ENCODE data around the gene SLC6A8.

The SLC6A8 gene

GRCh38 chrX:153644356-153645125, 43.2 kb upstream of the SLC6A8 start:
- Mint-ChIP-seq H3K4me1 (peaks cover 5% of the 10 kb centered on the region), H3K9me3 (no peaks in the 10 kb centered on the region), H3K36me3 (ENCODE audit: insufficient read depth) (peaks cover 1% of the 10 kb centered on the region), H3K27me3 (peaks cover 46% of the 10 kb centered on the region), H3K27ac (ENCODE audit: low read depth) (no peak overlapping the region), H3K4me3 (peak overlapping the region; percentile 37)
- DNase-seq (ENCODE audit: low spot score in 2 of 2) = no peak
- no peak for ATAC-seq (replicated peaks; ENCODE audit: extremely low read depth, poor library complexity, severe bottlenecking)

- Mint-ChIP-seq H3K36me3 (ENCODE audit: insufficient read depth) (peaks cover 1% of the 10 kb centered on the region), H3K27ac (ENCODE audit: low read depth) (no peak overlapping the region), H3K9me3 (no peaks in the 10 kb centered on the region), H3K4me1 (peaks cover 5% of the 10 kb centered on the region), H3K4me3 (peak overlapping the region; percentile 37), H3K27me3 (peaks cover 46% of the 10 kb centered on the region)
- ATAC-seq (replicated peaks; ENCODE audit: extremely low read depth, poor library complexity, severe bottlenecking) (no peak), DNase-seq (ENCODE audit: low spot score in 2 of 2) (no peak)
Observed at GRCh38 chrX:153645151-153645550, 42.6 kb upstream of the SLC6A8 start.

- DNase-seq (ENCODE audit: low spot score in 2 of 2) (no peak), ATAC-seq (replicated peaks; ENCODE audit: extremely low read depth, poor library complexity, severe bottlenecking) (no peak)
- Mint-ChIP-seq H3K27ac (ENCODE audit: low read depth) (no peak overlapping the region), H3K9me3 (no peaks in the 10 kb centered on the region), H3K27me3 (peaks cover 41% of the 10 kb centered on the region), H3K4me1 (peaks cover 5% of the 10 kb centered on the region), H3K36me3 (ENCODE audit: insufficient read depth) (peaks cover 1% of the 10 kb centered on the region), H3K4me3 (peak overlapping the region; percentile 27)
Observed at GRCh38 chrX:153645921-153646488, 41.7 kb upstream of the SLC6A8 start.

DNA sequence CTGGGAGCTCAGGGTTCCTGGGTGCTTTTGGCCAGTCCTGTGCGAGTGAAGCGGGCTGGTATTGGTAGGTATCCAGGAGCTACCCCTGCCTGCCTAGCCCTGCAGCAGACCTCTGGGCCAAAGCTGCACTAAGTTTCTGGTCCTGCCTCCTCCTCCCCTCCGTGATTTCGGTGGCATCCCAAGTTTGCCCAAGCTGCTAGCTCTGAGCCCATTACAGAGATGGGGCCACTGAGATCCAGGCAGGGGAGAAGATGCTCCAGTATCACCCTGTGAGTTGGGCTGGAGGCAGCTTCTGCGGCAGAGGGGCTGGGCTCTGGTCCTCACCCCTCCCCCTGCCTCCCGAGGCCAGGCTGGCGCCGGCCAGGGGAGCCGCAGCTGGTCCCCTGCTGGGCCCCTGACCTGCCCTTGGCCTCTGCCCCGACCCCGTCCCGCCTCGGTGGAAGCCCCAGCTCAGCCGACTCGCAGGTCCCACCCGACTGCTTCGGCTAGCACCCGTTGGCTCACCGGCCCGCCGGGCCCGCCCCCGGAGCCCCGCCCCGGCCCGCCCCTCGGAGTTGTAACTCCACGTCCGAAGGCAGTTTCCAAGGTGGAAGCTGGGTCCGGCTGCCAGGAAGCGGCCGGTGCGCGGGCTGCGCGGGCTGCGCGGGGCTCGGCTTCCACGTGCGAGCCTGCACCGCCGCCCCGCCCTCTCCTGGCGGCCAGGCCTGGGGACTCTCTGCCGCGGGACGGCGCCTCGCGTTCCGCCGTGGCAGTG, 40.9 kb upstream of the SLC6A8 start, which contains the start of gene DUSP9:
TSS of gene DUSP9 (plus strand) at position 584 of the 754 bp plus-strand sequence. CDS start 751 bp downstream, outside the sequence.
- ATAC-seq (replicated peaks; ENCODE audit: extremely low read depth, poor library complexity, severe bottlenecking) = no peak
- H3K9me3 Mint-ChIP-seq = no peaks in the 10 kb centered on the region
- no peak within 1 kb of the TSS for H3K27ac Mint-ChIP-seq (ENCODE audit: low read depth)
- H3K36me3 Mint-ChIP-seq (ENCODE audit: insufficient read depth) = peaks cover 1% of the 10 kb centered on the region
- no peak for DNase-seq (ENCODE audit: low spot score in 2 of 2)
- H3K4me3 Mint-ChIP-seq = peak within 1 kb of the TSS; percentile 27
- peaks cover 5% of the 10 kb centered on the region for H3K4me1 Mint-ChIP-seq
- H3K27me3 Mint-ChIP-seq = peaks cover 33% of the 10 kb centered on the region

DNA sequence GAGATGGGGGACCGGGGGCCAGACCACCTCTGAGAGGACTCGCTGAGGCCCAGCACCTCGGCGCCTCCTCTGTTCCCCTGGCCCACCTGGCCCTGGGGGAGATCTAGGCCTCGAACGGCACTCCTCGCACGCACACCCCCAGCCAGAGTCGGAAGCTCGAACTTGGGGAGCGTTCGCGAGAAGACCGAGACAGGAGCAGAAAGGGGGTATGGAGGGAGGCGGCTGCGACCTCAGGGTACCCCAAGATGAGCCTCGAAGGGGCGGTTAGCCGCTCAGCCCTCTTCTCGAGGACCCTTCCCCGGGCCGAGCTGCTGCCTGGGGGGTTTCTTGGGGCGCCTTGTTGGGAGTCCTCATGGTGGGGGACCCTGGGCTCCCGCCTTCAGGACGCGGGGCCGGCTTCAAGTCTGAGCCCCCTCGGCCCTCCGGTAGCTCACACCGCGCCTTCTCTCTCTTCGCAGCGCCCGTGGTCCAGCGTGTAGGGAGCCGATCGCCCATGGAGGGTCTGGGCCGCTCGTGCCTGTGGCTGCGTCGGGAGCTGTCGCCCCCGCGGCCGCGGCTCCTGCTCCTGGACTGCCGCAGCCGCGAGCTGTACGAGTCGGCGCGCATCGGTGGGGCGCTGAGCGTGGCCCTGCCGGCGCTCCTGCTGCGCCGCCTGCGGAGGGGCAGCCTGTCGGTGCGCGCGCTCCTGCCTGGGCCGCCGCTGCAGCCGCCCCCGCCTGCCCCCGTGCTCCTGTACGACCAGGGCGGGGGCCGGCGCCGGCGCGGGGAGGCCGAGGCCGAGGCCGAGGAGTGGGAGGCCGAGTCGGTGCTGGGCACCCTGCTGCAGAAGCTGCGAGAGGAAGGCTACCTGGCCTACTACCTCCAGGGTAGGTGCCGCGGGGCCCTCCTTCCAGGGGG, 40.0 kb upstream of the SLC6A8 start:
- DNase-seq (ENCODE audit: low spot score in 2 of 2) (no peak), ATAC-seq (replicated peaks; ENCODE audit: extremely low read depth, poor library complexity, severe bottlenecking) (no peak)
- H3K4me3 Mint-ChIP-seq = no peak overlapping the region
- no peak overlapping the region for H3K27ac Mint-ChIP-seq (ENCODE audit: low read depth)
- peaks cover 4% of the 10 kb centered on the region for H3K4me1 Mint-ChIP-seq
- peaks cover 1% of the 10 kb centered on the region for H3K36me3 Mint-ChIP-seq (ENCODE audit: insufficient read depth)
- H3K9me3 Mint-ChIP-seq = no peaks in the 10 kb centered on the region
- peaks cover 28% of the 10 kb centered on the region for H3K27me3 Mint-ChIP-seq

DNA sequence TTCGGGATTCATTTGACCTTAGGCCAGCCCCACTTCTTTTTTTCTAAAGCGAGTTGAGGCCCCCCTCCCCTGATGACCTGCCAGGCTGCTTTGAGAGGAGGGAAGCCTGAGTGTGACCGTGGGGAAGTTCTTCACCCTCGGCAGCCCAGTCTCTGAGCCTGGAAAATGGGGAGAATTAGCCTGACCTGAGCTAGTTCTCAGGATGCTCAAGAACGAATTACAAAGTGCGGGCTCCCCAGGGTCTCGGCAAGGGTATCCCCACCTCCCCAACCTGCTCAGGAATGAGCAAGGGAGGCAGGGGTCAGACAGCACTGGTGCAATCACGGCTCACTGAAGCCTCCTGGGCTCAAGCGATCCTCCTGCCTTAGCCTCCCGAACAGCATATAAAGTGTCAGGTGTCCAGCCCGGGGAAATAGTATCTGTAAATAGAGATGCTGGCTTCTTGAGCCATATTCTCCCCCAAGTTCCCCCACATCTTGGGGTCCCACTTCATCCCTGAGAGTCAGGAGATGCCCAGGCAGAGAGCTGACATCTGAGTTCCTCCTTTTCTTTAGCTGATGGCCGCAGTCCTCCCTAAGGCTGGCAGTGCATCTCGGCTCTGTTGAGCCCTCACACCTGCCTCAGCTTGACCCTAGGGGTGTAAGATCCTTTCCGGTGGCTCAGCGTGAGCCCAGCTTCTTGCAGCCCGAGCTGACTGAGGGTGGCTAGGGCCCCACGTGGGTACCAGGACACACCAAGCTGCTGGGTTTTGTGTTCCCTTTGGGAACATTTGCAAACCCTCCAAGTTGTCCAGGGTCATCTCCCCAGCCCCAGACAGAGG, 39.2 kb upstream of the SLC6A8 start:
- no peaks in the 10 kb centered on the region for H3K9me3 Mint-ChIP-seq
- H3K4me3 Mint-ChIP-seq = no peak overlapping the region
- H3K27me3 Mint-ChIP-seq = peaks cover 21% of the 10 kb centered on the region
- peaks cover under 1% of the 10 kb centered on the region for H3K36me3 Mint-ChIP-seq (ENCODE audit: insufficient read depth)
- H3K4me1 Mint-ChIP-seq = no peaks in the 10 kb centered on the region
- H3K27ac Mint-ChIP-seq (ENCODE audit: low read depth) = no peak overlapping the region
- DNase-seq (ENCODE audit: low spot score in 2 of 2) = no peak
- ATAC-seq (replicated peaks; ENCODE audit: extremely low read depth, poor library complexity, severe bottlenecking) = no peak

DNA sequence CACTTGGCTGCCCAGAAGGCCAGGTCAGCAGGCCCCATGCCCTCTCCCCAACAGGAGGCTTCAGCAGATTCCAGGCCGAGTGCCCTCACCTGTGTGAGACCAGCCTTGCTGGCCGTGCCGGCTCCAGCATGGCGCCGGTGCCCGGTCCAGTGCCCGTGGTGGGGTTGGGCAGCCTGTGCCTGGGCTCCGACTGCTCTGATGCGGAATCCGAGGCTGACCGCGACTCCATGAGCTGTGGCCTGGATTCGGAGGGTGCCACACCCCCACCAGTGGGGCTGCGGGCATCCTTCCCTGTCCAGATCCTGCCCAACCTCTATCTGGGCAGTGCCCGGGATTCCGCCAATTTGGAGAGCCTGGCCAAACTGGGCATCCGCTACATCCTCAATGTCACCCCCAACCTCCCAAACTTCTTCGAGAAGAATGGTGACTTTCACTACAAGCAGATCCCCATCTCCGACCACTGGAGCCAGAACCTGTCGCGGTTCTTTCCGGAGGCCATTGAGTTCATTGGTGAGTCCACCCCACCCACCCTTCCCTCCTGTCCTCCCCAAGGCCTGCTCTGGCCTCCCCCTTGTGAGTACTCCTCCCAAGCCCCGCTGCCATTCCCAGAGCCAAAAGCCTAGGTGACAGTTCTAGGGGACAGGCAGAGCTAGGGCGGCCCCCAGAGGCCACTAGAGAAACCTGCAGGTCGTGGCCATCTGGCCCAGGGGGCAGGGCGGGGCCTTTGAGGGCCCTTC, 38.4 kb upstream of the SLC6A8 start:
- peaks cover 21% of the 10 kb centered on the region for H3K27me3 Mint-ChIP-seq
- ATAC-seq (replicated peaks; ENCODE audit: extremely low read depth, poor library complexity, severe bottlenecking) (no peak), DNase-seq (ENCODE audit: low spot score in 2 of 2) (no peak)
- H3K9me3 Mint-ChIP-seq = no peaks in the 10 kb centered on the region
- H3K27ac Mint-ChIP-seq (ENCODE audit: low read depth) = no peak overlapping the region
- no peak overlapping the region for H3K4me3 Mint-ChIP-seq
- H3K36me3 Mint-ChIP-seq (ENCODE audit: insufficient read depth) = no peaks in the 10 kb centered on the region
- H3K4me1 Mint-ChIP-seq = no peaks in the 10 kb centered on the region

GRCh38 chrX:153649915-153650782, 37.6 kb upstream of the SLC6A8 start:
- Mint-ChIP-seq H3K9me3 (no peaks in the 10 kb centered on the region), H3K27ac (ENCODE audit: low read depth) (no peak overlapping the region), H3K4me1 (no peaks in the 10 kb centered on the region), H3K27me3 (peaks cover 14% of the 10 kb centered on the region), H3K4me3 (no peak overlapping the region), H3K36me3 (ENCODE audit: insufficient read depth) (no peaks in the 10 kb centered on the region)
- DNase-seq (ENCODE audit: low spot score in 2 of 2) = no peak
- no peak for ATAC-seq (replicated peaks; ENCODE audit: extremely low read depth, poor library complexity, severe bottlenecking)

- DNase-seq (ENCODE audit: low spot score in 2 of 2) = no peak
- Mint-ChIP-seq H3K27ac (ENCODE audit: low read depth) (no peak overlapping the region), H3K36me3 (ENCODE audit: insufficient read depth) (no peaks in the 10 kb centered on the region), H3K4me1 (no peaks in the 10 kb centered on the region), H3K9me3 (no peaks in the 10 kb centered on the region), H3K27me3 (peaks cover 6% of the 10 kb centered on the region), H3K4me3 (no peak overlapping the region)
- ATAC-seq (replicated peaks; ENCODE audit: extremely low read depth, poor library complexity, severe bottlenecking) = no peak
Observed at GRCh38 chrX:153650959-153651358, 36.8 kb upstream of the SLC6A8 start.

- no peak for ATAC-seq (replicated peaks; ENCODE audit: extremely low read depth, poor library complexity, severe bottlenecking)
- Mint-ChIP-seq H3K27me3 (no peaks in the 10 kb centered on the region), H3K36me3 (ENCODE audit: insufficient read depth) (no peaks in the 10 kb centered on the region), H3K4me1 (no peaks in the 10 kb centered on the region), H3K27ac (ENCODE audit: low read depth) (no peak overlapping the region), H3K4me3 (no peak overlapping the region), H3K9me3 (no peaks in the 10 kb centered on the region)
- DNase-seq (ENCODE audit: low spot score in 2 of 2) = no peak
Observed at GRCh38 chrX:153651540-153652079, 36.1 kb upstream of the SLC6A8 start.
